SJSA1 (cell line): ENCODE data around the gene ATE1. TPM values are rescaled to one million over a fixed set of nuclear protein-coding genes. Genes with fewer than 3 reads are reported as not detected.
"Not testable (repeated sequence)": the region's sequence is repeated elsewhere in the genome, so short reads cannot be mapped to it uniquely, and the experiment has no call there.

Experiments
- DNase-seq, 2 experiments: peaks; one replicate each; pipeline ENCODE4 v3.0.0-alpha.2; 2015 to 2020; ENCODE audit warnings: low spot score in 2 of 2, low read depth in 1 of 2
- H3K27ac ChIP-seq: fragments of 250-450 bp; sonication (Bioruptor Pico); 2 replicates; pipeline ENCODE4 v1.5.1; 2020; ENCODE audit warnings: mild to moderate bottlenecking, moderate library complexity
- H3K27me3 ChIP-seq: fragments of 250-450 bp; sonication (Bioruptor Pico); replicated peaks from 2 replicates; pipeline ENCODE4 v1.5.1; 2020; ENCODE audit warnings: mild to moderate bottlenecking, moderate library complexity
- H3K36me3 ChIP-seq: fragments of 250-450 bp; sonication (Bioruptor Pico); 2 replicates; pipeline ENCODE4 v1.5.1; 2020; ENCODE audit warnings: mild to moderate bottlenecking
- H3K4me1 ChIP-seq: fragments of 250-450 bp; sonication (Bioruptor Pico); replicated peaks from 2 replicates; pipeline ENCODE4 v1.6.1; 2021; ENCODE audit warnings: mild to moderate bottlenecking
- H3K4me3 ChIP-seq: fragments of 250-450 bp; sonication (Bioruptor Pico); 2 replicates; pipeline ENCODE4 v1.5.1; 2020; ENCODE audit warnings: mild to moderate bottlenecking
- H3K9me3 ChIP-seq: fragments of 250-450 bp; sonication (Bioruptor Pico); replicated peaks from 2 replicates; pipeline ENCODE4 v1.5.1; 2020; ENCODE audit warnings: mild to moderate bottlenecking
- total RNA-seq: library from RNA; depleted of rRNA; stranded (reverse); fragments of >200 nt; shearing (Covaris generic); gene quantifications from 2 replicates; pipeline ENCODE4 v1.2.3, GENCODE V29; 2014

Gene ATE1
- total RNA-seq, 1 experiment from 2014 or later, result 18.8 TPM

GRCh38 chr10:121921238-121921931 is 6.4 kb downstream of the ATE1 start:
- no peaks in the 10 kb centered on the region for H3K9me3 ChIP-seq
- H3K36me3 ChIP-seq, result peaks cover 10% of the 10 kb centered on the region; the same call in 1 of the 2 replicates
- H3K27ac ChIP-seq, result no peak overlapping the region
- peaks cover 3% of the 10 kb centered on the region; the same call in 1 of the 2 replicates for H3K4me1 ChIP-seq
- H3K27me3 ChIP-seq, result no peaks in the 10 kb centered on the region
- no peak overlapping the region for H3K4me3 ChIP-seq
- no peak for DNase-seq

DNA sequence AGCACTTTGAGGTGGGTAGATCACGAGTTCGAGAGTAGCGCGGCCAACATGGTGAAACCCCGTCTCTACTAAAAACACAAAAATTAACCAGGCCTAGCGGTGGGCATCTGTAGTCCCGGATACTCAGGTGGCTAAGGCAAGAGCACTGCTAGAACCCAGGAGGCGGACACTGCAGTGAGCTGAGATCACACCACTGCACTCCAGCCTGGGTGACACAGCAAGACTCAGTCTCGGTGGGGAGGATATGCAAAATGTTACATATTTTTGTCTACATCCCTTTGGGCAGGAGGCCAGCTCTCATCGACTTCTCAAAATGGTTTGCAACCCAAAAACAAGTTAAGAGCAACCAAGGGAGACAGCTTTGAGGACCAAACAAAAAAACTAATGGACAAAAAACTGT is 8.2 kb downstream of the ATE1 start:
- Histone ChIP-seq H3K27me3 (no peaks in the 10 kb centered on the region), H3K4me1 (no peaks in the 10 kb centered on the region), H3K9me3 (no peaks in the 10 kb centered on the region), H3K36me3 (peaks cover 10% of the 10 kb centered on the region), H3K4me3 (no peak overlapping the region), H3K27ac (no peak overlapping the region)
- no peak for DNase-seq

DNA sequence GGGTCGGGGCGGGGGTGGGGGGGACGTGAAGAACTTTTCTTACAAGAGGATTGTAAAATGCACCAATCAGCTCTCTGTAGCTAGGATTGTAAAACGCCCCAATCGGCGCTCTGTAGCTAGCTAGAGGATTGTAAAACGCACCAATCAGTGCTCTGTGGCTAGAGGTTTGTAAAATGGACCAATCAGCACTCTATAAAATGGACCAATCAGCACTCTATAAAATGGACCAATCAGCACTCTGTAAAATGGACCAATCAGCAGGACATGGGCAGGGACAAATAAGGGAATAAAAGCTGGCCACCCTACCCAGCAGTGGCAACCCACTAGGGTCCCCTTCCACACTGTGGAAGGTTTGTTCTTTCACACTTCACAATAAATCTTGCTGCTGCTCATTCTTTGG is 9.0 kb downstream of the ATE1 start:
- H3K9me3 ChIP-seq, H3K36me3 ChIP-seq, H3K4me1 ChIP-seq, DNase-seq, H3K4me3 ChIP-seq, H3K27me3 ChIP-seq, H3K27ac ChIP-seq: not testable (repeated sequence)

GRCh38 chr10:121914661-121915060 is 13.2 kb downstream of the ATE1 start:
- Histone ChIP-seq H3K36me3 (peaks cover 21% of the 10 kb centered on the region), H3K9me3 (no peaks in the 10 kb centered on the region), H3K4me1 (peaks cover 8% of the 10 kb centered on the region), H3K4me3 (no peak overlapping the region), H3K27ac (no peak overlapping the region), H3K27me3 (no peaks in the 10 kb centered on the region)
- DNase-seq, result no peak

- Histone ChIP-seq H3K27ac (no peak overlapping the region), H3K4me3 (no peak overlapping the region), H3K36me3 (peaks cover 26% of the 10 kb centered on the region), H3K9me3 (no peaks in the 10 kb centered on the region), H3K4me1 (peaks cover 8% of the 10 kb centered on the region), H3K27me3 (no peaks in the 10 kb centered on the region)
- no peak for DNase-seq
Measured at GRCh38 chr10:121911421-121911697, 16.5 kb downstream of the ATE1 start.

DNA sequence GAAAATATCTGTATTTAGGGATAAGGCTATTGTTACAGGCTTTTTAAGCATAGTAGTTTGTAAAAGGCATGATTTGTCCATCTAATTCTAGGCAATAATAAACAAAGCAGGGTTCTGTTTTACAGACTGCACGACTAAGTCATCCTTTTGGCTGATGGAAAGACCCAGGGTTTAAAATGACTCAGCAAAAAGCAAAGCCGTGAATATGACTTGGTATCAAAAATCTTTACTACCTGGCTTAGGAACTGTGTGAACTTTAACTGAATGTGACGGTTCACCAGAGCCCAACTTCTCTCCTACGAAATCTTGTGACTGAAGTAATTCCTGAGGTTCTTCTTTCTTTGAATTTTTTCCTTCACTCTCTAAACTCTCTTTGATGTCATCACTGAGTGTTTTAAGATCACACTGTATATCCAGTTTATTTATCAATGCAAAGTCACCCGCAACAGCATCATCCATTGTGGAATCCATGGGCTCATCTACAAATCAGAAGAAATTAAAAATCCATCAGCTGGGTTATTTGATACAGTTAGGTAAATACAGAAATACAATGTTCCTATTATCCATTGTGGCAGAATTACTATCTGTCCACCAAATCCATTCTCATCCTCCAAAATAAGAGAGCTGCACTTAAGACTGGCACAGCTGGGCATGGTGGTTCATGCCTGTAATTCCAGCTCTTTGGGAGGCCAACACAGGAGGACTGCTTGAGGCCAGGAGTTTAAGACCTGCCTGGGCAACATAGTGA is 17.0 kb downstream of the ATE1 start:
- Histone ChIP-seq H3K4me3 (no peak overlapping the region), H3K36me3 (peaks cover 26% of the 10 kb centered on the region), H3K27me3 (no peaks in the 10 kb centered on the region), H3K27ac (peak overlapping the region; percentile 54), H3K9me3 (no peaks in the 10 kb centered on the region), H3K4me1 (peaks cover 8% of the 10 kb centered on the region)
- peak in 1 of 2 experiments; percentile 20 for DNase-seq

DNA sequence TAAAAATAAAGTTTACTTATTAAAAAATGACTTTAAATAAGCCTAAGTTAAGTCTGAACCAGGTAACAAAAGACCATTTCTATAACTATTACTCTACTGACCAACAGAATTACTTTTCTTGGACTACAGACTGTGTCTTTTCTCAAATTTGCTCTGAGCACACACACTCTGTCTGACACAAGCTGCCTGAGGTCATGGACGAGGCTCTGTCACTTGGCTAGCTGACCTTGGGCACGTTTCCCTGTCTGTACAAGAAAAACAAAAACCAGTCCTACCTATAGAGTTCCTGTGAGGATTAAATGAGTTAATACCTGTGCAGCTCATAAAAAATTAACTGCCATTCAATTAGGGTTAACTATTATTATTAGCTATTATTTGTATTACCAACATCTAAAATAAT is 22.9 kb downstream of the ATE1 start:
- Histone ChIP-seq H3K4me3 (no peak overlapping the region), H3K4me1 (no peaks in the 10 kb centered on the region), H3K9me3 (no peaks in the 10 kb centered on the region), H3K27ac (no peak overlapping the region), H3K27me3 (no peaks in the 10 kb centered on the region), H3K36me3 (peaks cover 23% of the 10 kb centered on the region)
- DNase-seq, result no peak

DNA sequence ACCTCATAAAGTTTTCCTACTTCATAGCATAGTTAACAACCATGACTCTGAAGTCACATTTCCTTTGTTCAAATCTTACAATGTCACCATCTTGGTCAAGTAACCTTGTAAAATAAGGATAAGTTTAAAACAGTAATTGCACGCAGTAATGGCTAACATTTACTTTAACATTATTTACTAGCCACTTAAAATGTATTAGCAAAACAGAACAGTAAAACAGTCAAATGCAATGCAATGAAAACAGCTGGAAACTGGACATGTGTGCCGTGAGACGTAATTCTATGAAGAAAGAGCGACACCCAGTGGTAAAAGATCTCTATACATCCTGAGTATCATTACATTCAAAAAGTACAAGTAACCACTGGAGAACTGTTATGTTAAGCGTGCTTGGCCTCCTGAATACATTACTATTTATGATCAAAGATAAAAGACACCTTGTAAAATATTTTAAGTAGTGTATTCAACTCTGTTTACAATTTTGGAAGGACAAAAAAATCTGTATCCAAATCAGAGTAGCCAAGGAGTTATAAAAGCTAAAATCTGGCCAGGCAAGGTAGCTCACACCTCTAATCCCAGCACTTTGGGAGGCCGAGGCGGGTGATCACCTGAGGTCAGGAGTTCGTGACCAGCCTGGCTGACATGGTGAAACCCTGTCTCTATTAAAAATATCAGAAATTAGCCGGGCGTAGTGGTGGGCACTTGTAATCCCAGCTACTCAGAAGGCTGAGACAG is 27.2 kb downstream of the ATE1 start:
- H3K4me3 ChIP-seq, result no peak overlapping the region

GRCh38 chr10:121899727-121900126 is 28.1 kb downstream of the ATE1 start:
- Histone ChIP-seq H3K4me3 (no peak overlapping the region), H3K9me3 (no peaks in the 10 kb centered on the region), H3K27ac (no peak overlapping the region), H3K36me3 (peaks cover 18% of the 10 kb centered on the region), H3K4me1 (no peaks in the 10 kb centered on the region), H3K27me3 (no peaks in the 10 kb centered on the region)
- no peak for DNase-seq

More for the DNA sequence above, 27.2 kb downstream of the ATE1 start:
- peak in 1 of 2 experiments; percentile 46 for DNase-seq
- Histone ChIP-seq H3K27me3 (no peaks in the 10 kb centered on the region), H3K27ac (no peak overlapping the region), H3K4me1 (no peaks in the 10 kb centered on the region), H3K36me3 (peaks cover 21% of the 10 kb centered on the region), H3K9me3 (no peaks in the 10 kb centered on the region)

DNA sequence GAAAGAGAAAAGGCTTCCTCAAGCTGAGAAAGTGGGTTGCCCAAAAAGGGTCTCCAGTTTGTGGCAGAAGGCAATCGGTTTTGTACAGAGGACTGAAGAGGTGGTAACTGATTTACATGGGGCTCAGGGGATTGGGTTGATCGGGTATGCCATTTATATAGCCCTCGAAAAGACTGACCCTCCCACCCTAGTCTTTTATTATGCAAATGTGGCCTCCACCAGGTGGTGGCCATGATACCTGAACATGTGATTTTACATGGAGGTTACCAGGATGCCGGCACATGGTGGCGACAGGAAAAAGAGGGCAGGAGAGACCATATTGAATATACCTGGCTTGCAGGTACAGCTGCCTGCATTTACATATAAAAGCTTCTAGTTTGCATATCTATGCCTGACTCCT is 36.7 kb downstream of the ATE1 start:
- no peaks in the 10 kb centered on the region for H3K27me3 ChIP-seq
- no peak overlapping the region for H3K4me3 ChIP-seq
- H3K27ac ChIP-seq, result no peak overlapping the region
- H3K36me3 ChIP-seq, result no peaks in the 10 kb centered on the region; the same call in 1 of the 2 replicates
- no peaks in the 10 kb centered on the region for H3K9me3 ChIP-seq
- no peaks in the 10 kb centered on the region for H3K4me1 ChIP-seq
- DNase-seq, result no peak

GRCh38 chr10:121889212-121889611 is 38.6 kb downstream of the ATE1 start:
- H3K4me3 ChIP-seq, result no peak overlapping the region
- H3K36me3 ChIP-seq, result no peaks in the 10 kb centered on the region; the same call in 1 of the 2 replicates
- H3K27me3 ChIP-seq, result no peaks in the 10 kb centered on the region
- H3K9me3 ChIP-seq, result no peaks in the 10 kb centered on the region
- H3K4me1 ChIP-seq, result no peaks in the 10 kb centered on the region
- H3K27ac ChIP-seq, result no peak overlapping the region
- DNase-seq, result no peak

DNA sequence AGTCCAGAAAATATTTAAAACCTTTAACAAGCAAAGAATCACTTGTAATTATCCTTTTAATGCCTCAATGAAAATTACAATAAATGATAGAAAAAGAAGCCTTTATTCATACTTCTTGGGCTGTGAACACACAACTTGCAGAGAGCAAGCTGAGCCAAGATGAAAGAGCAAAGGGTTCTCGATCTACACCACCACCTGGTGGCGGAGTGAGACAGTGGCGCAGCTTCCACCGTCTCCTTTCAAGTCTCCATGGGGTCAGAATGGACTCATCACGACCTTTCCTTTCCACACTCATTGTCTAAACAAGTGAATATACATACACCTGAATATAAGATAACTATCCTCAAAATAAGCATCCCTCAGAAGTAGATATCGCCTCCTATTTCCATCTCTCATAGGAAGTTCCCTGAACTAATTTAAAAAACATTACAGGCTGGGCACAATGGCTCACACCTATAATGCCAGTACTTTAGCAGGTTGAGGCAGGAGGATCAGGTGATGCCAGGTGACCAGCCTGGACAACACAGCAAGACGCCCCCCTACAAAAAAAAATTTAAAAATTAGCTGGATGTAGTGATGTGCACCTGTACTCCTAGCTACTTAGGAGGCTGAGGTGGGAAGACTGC is 40.7 kb downstream of the ATE1 start:
- peak in 1 of 2 experiments; percentile 27 for DNase-seq
- H3K4me3 ChIP-seq, result no peak overlapping the region
- H3K27me3 ChIP-seq, result no peaks in the 10 kb centered on the region
- no peaks in the 10 kb centered on the region for H3K9me3 ChIP-seq
- no peaks in the 10 kb centered on the region for H3K4me1 ChIP-seq
- H3K27ac ChIP-seq, result no peak overlapping the region
- H3K36me3 ChIP-seq, result no peaks in the 10 kb centered on the region

GRCh38 chr10:121886181-121886580 is 41.6 kb downstream of the ATE1 start:
- Histone ChIP-seq H3K36me3 (no peaks in the 10 kb centered on the region; the same call in 1 of the 2 replicates), H3K4me3 (no peak overlapping the region), H3K27me3 (no peaks in the 10 kb centered on the region), H3K4me1 (no peaks in the 10 kb centered on the region), H3K9me3 (no peaks in the 10 kb centered on the region), H3K27ac (no peak overlapping the region)
- no peak for DNase-seq

GRCh38 chr10:121880895-121881294 is 46.9 kb downstream of the ATE1 start:
- no peak for DNase-seq
- no peaks in the 10 kb centered on the region; the same call in 1 of the 2 replicates for H3K36me3 ChIP-seq
- H3K27ac ChIP-seq, result no peak overlapping the region
- no peaks in the 10 kb centered on the region for H3K9me3 ChIP-seq
- H3K27me3 ChIP-seq, result no peaks in the 10 kb centered on the region
- no peaks in the 10 kb centered on the region for H3K4me1 ChIP-seq
- H3K4me3 ChIP-seq, result no peak overlapping the region
